ENCODE measurements around the gene TAP1.

The TAP1 gene

DNA sequence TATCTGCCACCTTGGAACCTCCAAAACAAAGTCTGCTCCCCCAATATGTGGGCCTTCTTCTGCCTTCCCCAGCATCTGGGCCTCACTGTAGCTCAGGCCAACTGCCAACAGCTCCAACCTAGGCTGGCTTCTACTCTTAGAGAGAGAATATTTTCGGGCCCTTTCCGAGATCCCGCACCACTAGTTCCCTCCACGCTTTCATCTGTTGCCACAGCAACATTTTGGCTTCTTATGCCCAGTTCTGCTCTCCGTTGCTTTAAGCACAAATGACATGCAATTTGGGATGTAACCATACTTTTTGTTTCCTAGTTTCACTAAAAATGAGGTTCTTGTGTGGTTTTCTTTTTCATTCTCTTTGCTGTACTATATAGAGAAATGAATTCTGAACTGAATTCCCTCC lies 34.1 kb upstream of the TAP1 start:
- H3K4me3 ChIP-seq (ENCODE audit: insufficient read depth, low read length, poor library complexity, severe bottlenecking) = no peak overlapping the region
- TF ChIP-seq, protein P1, sequence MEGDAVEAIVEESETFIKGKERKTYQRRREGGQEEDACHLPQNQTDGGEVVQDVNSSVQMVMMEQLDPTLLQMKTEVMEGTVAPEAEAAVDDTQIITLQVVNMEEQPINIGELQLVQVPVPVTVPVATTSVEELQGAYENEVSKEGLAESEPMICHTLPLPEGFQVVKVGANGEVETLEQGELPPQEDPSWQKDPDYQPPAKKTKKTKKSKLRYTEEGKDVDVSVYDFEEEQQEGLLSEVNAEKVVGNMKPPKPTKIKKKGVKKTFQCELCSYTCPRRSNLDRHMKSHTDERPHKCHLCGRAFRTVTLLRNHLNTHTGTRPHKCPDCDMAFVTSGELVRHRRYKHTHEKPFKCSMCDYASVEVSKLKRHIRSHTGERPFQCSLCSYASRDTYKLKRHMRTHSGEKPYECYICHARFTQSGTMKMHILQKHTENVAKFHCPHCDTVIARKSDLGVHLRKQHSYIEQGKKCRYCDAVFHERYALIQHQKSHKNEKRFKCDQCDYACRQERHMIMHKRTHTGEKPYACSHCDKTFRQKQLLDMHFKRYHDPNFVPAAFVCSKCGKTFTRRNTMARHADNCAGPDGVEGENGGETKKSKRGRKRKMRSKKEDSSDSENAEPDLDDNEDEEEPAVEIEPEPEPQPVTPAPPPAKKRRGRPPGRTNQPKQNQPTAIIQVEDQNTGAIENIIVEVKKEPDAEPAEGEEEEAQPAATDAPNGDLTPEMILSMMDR (IDR thresholded peaks at IDR 0.05; ENCODE audit: insufficient read depth, low read length, poor library complexity, severe bottlenecking) = no peak
- no peak for TF ChIP-seq EZH2phosphoT487 (conservative IDR thresholded peaks at IDR 0.05; ENCODE audit: low read length)
- no peaks in the 10 kb centered on the region for H3K27me3 ChIP-seq (ENCODE audit: low read length)
- no peak overlapping the region for H2AFZ ChIP-seq (ENCODE audit: low read depth, low read length, severe bottlenecking)
- H3K4me2 ChIP-seq (ENCODE audit: low read depth, low read length, poor library complexity, severe bottlenecking) = no peak overlapping the region
- H3K9ac ChIP-seq (ENCODE audit: low read length) = no peak overlapping the region
- H3K9me2 ChIP-seq (replicated peaks; ENCODE audit: insufficient read depth, low read length) = no peaks in the 10 kb centered on the region
- no peak overlapping the region for H3K27ac ChIP-seq (ENCODE audit: low read depth, low read length)
- no peaks in the 10 kb centered on the region for H3K36me3 ChIP-seq (ENCODE audit: low read length)
- no peaks in the 10 kb centered on the region for H3K79me2 ChIP-seq (ENCODE audit: insufficient read depth, low read length)
- H3K9me3 ChIP-seq (ENCODE audit: insufficient read depth, low read length) = no peaks in the 10 kb centered on the region
- H3F3A ChIP-seq (ENCODE audit: insufficient read depth) = peaks cover 17% of the 10 kb centered on the region
- H4K20me1 ChIP-seq (ENCODE audit: low read depth, low read length) = no peaks in the 10 kb centered on the region

DNA sequence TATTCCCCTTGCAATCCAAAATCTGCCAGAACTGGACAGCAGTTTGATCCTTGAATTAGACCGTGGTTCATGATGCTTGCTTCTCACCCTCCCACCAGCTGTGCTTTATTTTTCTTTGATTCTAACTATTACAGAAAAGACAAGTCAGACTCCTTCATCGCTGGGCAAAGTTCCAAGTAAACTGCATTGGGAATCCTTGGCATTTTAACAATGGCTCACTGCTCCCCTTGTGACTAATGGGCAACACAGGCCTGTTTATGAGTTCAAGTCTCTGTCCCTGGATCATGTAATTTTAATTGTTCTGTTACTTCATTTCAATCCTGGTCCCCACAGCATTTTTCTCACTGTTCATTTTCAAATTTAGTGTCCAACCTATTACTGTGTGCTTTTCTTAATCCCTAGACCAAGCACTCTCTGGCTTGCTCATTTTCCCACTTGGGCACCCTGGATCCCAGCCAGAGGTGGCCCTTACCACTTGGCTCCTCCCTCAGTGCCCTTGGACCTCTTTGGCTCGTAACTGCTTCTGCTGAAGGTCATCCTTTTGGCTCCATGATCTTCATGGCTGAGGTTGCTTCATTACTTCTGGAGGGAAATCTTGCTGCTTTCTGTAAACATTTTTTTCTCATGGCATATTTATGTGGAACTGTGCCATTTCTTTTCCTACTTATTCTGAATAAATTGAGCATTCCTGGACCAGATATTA lies 33.3 kb upstream of the TAP1 start:
- Histone ChIP-seq H3K9me2 (replicated peaks; ENCODE audit: insufficient read depth, low read length) (no peaks in the 10 kb centered on the region), H3K4me3 (ENCODE audit: insufficient read depth, low read length, poor library complexity, severe bottlenecking) (no peak overlapping the region), H3K9me3 (ENCODE audit: insufficient read depth, low read length) (no peaks in the 10 kb centered on the region), H3K36me3 (ENCODE audit: low read length) (no peaks in the 10 kb centered on the region), H3K27me3 (ENCODE audit: low read length) (no peaks in the 10 kb centered on the region), H3K9ac (ENCODE audit: low read length) (no peak overlapping the region), H3K27ac (ENCODE audit: low read depth, low read length) (no peak overlapping the region), H4K20me1 (ENCODE audit: low read depth, low read length) (no peaks in the 10 kb centered on the region), H3K4me2 (ENCODE audit: low read depth, low read length, poor library complexity, severe bottlenecking) (no peak overlapping the region), H2AFZ (ENCODE audit: low read depth, low read length, severe bottlenecking) (no peak overlapping the region), H3F3A (ENCODE audit: insufficient read depth) (peaks cover 10% of the 10 kb centered on the region; the same call in 1 of the 2 replicates), H3K79me2 (ENCODE audit: insufficient read depth, low read length) (no peaks in the 10 kb centered on the region)
- TF ChIP-seq, protein P1 (IDR thresholded peaks at IDR 0.05; ENCODE audit: insufficient read depth, low read length, poor library complexity, severe bottlenecking) = no peak
- no peak for TF ChIP-seq EZH2phosphoT487 (conservative IDR thresholded peaks at IDR 0.05; ENCODE audit: low read length)

DNA sequence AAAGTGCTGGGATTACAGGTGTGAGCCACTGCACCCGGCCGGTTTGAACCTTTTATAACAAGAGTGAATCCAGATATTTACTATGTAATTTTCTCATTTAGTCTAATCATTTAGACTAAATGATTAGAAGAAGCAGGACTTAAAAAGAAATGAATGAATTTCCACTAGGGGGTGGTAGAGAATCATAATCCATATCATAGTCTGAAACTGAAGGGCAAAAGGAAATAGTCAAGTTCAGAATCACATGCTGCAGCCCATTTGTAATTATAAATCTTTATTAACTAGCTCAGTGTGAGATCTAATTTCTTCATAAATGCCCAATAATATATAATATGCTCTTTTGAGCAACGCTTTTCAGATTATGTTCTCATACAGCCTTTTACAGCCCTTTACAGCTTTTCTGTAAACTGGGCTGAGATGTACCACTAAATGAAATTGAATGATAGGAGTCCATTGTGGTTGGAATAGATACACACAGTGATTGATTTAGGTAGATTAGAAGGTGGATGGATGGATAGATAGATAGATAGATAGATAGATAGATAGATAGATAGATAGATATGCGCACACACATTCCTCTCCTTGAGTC lies 32.3 kb upstream of the TAP1 start:
- TF ChIP-seq, protein P1 (IDR thresholded peaks at IDR 0.05; ENCODE audit: insufficient read depth, low read length, poor library complexity, severe bottlenecking) = peak; percentile 74
- no peak for TF ChIP-seq EZH2phosphoT487 (conservative IDR thresholded peaks at IDR 0.05; ENCODE audit: low read length)
- no peak overlapping the region for H3K4me3 ChIP-seq (ENCODE audit: insufficient read depth, low read length, poor library complexity, severe bottlenecking)
- no peaks in the 10 kb centered on the region for H3K79me2 ChIP-seq (ENCODE audit: insufficient read depth, low read length)
- no peaks in the 10 kb centered on the region for H4K20me1 ChIP-seq (ENCODE audit: low read depth, low read length)
- H3F3A ChIP-seq (ENCODE audit: insufficient read depth) = peaks cover 9% of the 10 kb centered on the region; the same call in 1 of the 2 replicates
- H3K9me2 ChIP-seq (replicated peaks; ENCODE audit: insufficient read depth, low read length) = no peaks in the 10 kb centered on the region
- H3K27me3 ChIP-seq (ENCODE audit: low read length) = no peaks in the 10 kb centered on the region
- H3K36me3 ChIP-seq (ENCODE audit: low read length) = no peaks in the 10 kb centered on the region
- no peak overlapping the region for H3K27ac ChIP-seq (ENCODE audit: low read depth, low read length)
- peak overlapping the region; percentile 18 for H2AFZ ChIP-seq (ENCODE audit: low read depth, low read length, severe bottlenecking)
- no peak overlapping the region for H3K9ac ChIP-seq (ENCODE audit: low read length)
- H3K9me3 ChIP-seq (ENCODE audit: insufficient read depth, low read length) = no peaks in the 10 kb centered on the region
- no peak overlapping the region for H3K4me2 ChIP-seq (ENCODE audit: low read depth, low read length, poor library complexity, severe bottlenecking)

Measured in SU-DHL-6 (cell line).